ENCODE measurements around the gene MERTK.
"Not testable (repeated sequence)": the region's sequence is repeated elsewhere in the genome, so short reads cannot be mapped to it uniquely, and the experiment has no call there.

Gene MERTK

DNA sequence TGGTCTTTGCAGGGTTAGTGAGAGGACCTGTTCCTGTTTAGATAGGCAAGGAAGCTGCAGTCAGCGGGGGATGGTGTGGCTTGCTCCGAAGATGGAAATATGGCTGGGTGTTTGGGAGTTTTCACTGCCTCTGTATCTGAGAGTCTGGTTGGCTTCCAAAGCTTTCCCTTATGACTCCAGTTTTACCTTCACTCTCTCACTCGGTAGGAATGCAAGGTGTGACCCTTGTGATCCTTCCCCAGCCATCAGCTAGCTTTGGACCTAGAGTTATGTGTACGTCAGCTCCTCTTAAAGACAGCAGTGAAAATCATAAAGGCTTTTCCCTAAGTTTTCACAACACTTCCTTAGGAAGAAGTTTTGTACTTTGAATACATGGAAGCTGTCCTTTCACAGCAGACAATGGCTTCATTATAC, 121.2 kb downstream of the MERTK start:
- DNase-seq, result no peak

GRCh38 chr2:112020561-112020960, 122.2 kb downstream of the MERTK start:
- no peak for DNase-seq

GRCh38 chr2:112021290-112021689, 122.9 kb downstream of the MERTK start:
- no peak for DNase-seq

DNA sequence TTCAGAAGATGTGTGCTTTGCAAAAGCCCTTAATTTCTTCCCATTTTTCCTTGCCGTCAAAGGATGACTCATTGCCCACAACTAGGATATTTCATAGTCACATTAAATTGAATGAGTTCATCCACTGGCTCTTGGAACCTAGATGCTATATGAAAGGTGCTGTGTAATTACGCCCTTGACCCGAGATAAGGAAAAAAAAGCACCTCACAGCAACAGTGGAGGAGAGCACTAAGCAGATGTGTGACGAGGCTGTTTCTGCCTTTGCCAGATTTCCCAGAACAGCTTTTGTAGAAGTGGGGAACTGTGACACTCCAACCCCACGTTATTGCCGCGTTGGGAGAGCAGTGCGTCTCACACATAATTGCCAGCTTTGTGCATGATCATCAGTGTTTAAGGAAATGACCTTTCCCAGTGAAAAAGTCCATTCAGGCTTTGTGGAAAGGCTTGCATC, 123.4 kb downstream of the MERTK start:
- DNase-seq, result no peak

GRCh38 chr2:112023707-112024106, 125.3 kb downstream of the MERTK start:
- no peak for DNase-seq

GRCh38 chr2:112024231-112024630, 125.8 kb downstream of the MERTK start:
- DNase-seq, result no peak

- DNase-seq, result no peak
Measured at GRCh38 chr2:112024896-112025491, 126.6 kb downstream of the MERTK start.

DNA sequence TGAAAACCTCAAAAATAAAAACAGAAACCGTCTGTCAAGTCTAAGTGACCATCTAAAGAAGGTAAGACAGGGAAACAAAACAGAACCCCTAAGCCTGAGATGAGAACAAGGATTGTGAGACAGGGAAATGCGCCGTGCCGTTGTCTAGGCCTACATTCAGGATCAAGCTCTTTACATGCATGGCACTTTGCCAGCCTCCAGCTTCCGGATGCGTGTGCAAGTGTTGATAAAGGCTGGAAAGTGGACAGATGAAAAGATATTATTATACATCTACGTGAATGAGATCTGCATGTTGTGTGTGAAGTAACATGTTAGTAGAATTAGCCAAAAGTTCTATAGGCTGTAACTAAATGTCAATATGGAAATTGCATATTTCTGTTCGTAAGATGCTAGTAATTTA, 128.1 kb downstream of the MERTK start:
- DNase-seq, result no peak

DNA sequence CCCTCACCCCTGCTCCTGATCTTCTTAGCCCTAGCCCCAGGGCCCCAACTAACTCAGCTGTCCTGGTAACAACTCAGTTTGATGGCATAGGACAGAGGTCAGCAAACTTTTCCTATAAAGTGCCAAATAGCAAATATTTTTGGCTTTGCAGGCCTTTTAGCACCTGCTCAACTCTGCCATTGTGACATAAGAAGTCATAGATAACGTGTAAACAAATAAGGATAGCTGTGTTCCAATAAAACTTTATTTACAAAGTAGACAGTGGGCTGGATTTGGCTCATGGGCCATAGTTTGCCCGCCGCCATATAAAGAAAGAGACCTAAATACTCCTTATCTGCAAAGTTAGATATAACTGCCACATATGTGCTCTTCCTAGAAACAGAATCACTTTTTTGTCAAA, 129.4 kb downstream of the MERTK start:
- no peak for DNase-seq

- no peak for DNase-seq
Measured at GRCh38 chr2:112029164-112029563, 130.8 kb downstream of the MERTK start.

DNA sequence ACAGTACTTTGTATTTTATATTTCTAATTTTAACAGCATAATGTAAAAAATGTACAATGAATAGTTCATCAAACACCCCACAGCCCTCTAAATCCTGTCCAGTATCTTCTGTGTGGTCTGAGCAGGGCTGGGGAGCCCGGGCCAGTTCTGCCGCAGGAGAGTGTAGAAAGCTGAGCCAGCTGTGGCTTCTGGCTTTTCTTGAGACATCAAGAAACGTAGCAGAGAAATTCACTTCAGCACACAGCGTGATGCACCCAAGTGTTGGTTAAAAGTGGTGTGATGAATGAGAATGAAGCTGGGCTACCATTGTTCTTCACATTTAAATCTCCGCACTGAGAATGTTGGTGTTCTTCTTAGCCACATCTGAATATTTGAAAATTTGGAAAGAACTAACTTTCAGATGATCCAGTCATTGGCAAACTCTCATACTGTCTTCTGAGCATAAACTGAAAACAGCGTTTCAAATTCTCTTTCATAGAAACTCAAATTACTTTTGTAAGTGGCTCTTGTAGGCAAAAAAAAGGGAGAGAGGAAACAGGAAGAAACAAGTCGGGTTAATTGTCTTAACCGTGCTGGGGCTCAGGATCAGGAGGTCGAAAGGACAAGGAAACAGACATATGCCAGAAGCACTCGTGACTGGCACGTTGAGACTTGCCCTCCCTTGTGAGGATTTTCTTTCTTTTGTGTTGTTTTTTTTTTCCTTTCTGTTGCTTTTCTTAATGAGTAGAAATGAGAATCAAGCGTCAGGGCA, 133.2 kb downstream of the MERTK start:
- DNase-seq, result no peak

DNA sequence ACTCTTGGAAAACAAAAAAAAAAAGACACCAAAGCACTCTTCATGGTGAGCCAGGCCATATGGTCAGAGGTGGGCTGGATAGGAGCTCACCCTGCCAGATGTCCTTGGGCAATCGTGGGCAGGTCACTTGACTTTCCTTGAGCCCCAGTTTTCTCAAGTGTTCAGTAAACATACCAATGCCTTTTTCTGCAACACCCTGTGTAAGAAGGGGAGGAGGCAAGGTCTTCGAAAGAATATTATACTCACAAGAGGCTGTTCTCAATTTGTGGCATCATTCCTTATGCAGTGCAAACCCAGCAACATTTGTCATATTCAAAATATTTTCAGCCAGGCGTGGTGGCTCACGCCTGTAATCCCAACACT, 133.8 kb downstream of the MERTK start:
- DNase-seq, result no peak

DNA sequence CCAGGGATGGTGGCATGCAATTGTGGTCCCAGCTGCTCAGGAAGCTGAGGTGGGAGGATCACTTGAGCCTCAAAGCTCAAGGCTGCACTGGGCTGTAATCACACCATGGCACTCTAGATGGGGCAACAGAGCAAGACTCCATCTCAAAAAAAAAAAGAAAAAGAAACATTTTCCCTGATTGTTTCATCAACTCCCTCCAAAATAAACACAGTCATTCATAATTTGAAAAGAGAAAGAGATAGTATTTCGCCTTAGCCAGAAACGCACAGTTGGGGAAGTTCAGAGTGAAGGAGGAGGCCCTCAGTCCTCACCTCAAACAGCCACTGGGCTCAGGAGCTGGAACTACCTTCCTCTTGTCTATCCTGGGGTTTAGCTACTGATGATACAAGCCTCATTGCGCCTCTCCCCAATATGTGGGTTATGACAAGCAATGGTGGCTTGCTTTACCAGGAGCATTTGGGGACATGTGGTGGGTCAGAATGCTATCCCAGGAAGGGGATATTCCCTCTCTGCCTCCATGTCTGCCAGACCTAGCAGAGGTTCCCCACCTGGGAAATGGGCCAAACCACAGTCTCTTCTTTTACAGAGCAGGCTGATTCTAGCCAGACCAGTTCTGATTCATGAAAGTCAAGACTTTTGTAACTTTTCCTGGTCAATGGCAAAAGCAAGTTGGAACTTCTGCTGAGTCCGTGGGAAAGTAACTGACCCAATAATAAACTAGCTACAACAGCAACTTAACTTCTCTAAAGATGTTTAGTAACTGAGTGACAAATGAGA, 134.5 kb downstream of the MERTK start:
- no peak for DNase-seq

GRCh38 chr2:112033600-112033999, 135.2 kb downstream of the MERTK start:
- DNase-seq, result no peak

- no peak for DNase-seq
Measured at GRCh38 chr2:112034924-112035323, 136.5 kb downstream of the MERTK start.

- no peak for DNase-seq
Measured at GRCh38 chr2:112035786-112036185, 137.4 kb downstream of the MERTK start.

DNA sequence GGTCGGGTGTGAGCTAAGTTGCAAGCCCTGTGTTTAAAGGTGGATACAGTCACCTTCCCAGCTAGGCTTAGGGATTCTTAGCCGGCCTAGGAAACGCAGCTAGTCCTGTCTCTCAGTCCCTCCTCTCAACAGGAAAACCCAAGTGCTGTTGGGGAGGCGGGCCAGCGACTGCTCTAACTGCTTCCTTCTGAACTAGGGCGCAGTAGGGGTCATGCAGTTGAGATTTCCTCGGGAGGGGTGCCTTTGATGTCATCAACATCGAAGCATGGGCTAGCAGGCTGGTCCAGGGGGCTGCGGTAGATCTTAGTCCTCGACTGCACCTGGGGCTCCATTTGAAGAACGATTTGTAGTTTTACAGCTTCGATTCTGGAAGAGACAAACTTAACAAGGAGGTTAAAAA, 141.1 kb downstream of the MERTK start:
- not testable (repeated sequence) for DNase-seq

- not testable (repeated sequence) for DNase-seq
Measured at GRCh38 chr2:112040066-112040465, 141.7 kb downstream of the MERTK start.

DNA sequence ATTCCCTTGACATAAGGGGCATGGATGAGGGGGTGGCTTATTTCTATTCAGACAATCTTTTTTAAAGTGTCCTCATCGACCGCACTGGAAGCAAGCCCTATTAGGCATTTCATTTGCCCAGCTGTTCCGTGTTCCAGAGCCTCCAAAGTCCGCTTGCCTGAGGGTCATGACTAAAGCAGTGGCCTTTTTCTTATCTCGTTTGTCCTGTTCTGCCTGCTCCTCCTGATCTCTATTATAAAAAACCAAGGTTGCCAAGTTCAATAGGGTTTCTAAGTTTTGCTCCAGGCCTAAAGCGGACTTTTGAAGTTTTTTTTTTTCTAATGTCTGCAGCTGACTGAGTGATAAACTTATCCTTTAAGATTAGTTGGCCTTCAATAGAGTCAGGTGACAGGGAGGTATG, 143.1 kb downstream of the MERTK start:
- DNase-seq, result not testable (repeated sequence)

GRCh38 chr2:112045446-112046014, 147.1 kb downstream of the MERTK start:
- DNase-seq, result no peak

DNA sequence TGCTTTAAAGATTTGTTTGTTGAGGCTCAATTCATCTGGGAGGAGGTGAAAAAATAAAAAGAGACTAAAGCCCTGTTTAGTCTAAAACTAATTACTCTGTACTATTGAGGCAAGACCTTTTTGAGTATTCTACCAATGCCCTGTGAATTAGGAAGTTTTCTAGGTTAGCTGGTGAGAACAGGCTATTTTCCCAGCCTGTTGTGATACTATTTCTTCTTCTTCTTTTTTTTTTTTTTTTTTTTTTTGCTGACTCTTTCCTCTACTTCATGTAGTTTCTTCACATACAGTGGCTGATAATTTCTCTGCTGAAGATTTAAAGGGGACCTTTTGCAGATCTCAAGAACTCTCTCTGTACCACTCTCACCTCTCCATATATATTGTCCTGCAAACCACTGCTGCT, 147.8 kb downstream of the MERTK start:
- DNase-seq, result no peak

GRCh38 chr2:112047537-112048235, 149.3 kb downstream of the MERTK start:
- no peak for DNase-seq

- no peak for DNase-seq
Measured at GRCh38 chr2:112048236-112048592, 149.8 kb downstream of the MERTK start.
